GM10847 (cell line): Measurements from ENCODE around the gene SETD7.

Source experiments
- POLR2A ChIP-seq: IDR thresholded peaks from 2 replicates; pipeline ENCODE4 v1.6.1; 2011; ENCODE audit not compliant: insufficient read length; ENCODE audit errors: extremely low read depth

SETD7 gene

GRCh38 chr4:139450586-139450985 lies 105.4 kb downstream of the SETD7 start:
- TF ChIP-seq POLR2A, result no peak
